CD4-positive, alpha-beta T cell treated with Interleukin-17A for 4 hours (primary cell): Measurements from ENCODE around the gene GBX2.
"Not testable (repeated sequence)": the region's sequence is repeated elsewhere in the genome, so short reads cannot be mapped to it uniquely, and the experiment has no call there.

ENCODE experiments used
- DNase-seq: peaks from one replicate; pipeline ENCODE4 v3.0.0-alpha.2; 2020; ENCODE audit warnings: mixed read lengths

The GBX2 gene

DNA sequence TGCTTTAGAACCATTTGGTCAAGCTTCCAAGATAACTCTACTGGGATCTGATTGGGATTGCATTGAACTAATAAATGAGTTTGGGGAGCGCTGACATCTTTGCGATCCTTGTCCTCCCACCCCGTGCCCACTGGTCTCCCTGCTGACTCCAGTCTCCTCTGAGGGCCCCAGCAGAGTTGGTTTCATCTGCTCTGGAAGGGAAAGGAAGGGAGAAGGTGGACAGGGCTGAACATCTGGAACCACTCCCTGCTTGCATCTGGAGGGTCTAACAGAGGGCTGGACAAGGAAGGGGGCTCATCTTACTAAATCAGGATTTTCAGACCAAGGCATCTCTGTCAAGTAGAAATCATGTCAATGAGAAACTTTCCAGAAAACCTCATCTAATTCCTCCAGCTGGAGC, 12.8 kb downstream of the GBX2 start:
- no peak for DNase-seq

DNA sequence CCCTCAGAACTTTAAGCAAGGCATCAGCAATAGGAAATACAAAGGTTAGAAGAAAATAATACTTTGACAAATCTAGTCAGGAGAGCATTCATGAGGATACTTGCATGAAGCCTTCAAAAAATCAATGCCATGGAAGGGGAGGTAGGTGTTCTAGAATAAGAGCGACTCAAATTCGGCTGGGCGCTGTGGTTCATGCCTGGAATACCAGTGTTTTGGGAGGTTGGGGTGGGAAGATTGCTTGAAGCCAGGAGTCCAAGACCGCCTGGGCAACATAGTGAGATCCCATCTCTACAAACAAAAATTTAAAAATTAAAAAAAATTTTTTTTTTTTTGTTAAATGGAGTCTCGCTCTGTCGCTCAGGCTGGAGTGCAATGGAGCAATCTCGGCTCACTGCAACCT, 21.8 kb downstream of the GBX2 start:
- DNase-seq, result no peak

DNA sequence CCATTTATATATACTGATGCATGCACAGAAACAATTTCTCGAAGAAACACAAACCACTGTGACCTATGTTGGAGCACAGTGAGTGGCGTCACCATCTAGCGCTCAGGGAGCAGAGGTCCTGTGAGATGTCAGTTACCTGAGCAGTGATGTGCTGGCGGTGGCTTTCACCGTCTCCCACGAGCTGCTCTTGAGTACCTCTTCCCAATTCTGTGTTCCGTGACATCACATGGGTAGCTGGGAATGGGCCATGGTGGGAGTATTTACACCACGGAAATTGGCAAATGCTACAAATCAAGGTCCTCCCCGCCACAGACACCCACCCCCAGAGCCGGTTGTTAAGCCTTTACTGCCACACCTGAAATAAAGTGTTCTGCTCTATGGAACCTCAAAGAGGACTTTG, 24.4 kb downstream of the GBX2 start:
- DNase-seq, result no peak

DNA sequence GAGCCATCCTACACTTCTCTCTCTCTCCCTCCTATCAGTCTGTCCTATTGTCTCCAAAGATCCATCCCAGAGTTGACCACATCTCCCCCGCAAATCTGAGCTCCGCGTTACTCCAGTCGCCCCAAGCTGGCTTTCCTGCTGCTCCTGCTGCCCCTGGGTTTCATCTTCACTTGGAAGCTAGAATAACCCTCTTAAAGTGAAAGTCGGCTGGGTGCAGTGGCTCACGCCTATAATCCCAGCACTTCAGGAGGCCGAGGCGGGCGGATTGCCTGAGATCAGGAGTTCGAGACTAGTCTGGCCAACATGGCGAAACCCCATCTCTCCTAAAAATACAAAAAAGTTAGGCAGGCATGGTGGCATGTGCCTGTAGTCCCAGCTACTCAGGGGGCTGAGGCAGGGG, 26.6 kb downstream of the GBX2 start:
- DNase-seq, result not testable (repeated sequence)

DNA sequence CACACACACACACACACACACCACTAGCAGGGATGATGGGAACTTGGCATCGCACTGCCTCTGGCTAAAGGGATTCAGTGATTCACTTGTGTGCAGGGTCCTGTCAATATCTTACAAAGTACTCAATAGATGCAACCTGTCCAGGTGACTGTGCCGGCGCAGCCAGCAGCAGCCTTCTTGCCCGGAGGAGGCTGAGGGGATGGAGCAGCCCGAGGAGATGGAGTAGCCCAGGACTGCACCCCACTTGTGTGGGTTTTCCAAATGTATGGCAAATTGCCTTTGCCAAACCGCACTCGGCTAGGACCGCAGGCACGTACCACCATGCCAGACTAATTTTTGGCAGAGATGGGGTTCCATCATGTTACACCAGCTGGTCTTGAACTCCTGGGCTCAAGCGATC, 31.1 kb downstream of the GBX2 start:
- no peak for DNase-seq

DNA sequence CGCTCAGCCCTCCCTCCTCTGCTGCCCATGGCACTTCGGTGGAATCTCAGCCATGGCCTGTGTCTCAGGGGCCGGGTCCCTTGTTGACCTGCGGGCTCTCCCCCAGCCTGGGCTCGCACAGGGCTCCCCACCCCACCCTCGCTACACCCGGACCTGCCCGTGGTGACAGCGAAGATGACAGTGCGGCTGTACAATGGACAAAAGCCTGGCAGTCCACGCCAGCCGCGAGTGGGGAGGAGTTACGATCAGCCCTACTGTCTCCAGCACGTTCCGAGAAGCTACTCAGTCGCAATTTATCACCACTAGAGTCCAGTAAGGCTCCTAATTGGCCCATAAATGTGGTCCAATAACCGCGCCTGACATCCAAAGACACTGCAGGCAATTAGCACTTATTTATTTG, 31.6 kb downstream of the GBX2 start:
- DNase-seq, result no peak

DNA sequence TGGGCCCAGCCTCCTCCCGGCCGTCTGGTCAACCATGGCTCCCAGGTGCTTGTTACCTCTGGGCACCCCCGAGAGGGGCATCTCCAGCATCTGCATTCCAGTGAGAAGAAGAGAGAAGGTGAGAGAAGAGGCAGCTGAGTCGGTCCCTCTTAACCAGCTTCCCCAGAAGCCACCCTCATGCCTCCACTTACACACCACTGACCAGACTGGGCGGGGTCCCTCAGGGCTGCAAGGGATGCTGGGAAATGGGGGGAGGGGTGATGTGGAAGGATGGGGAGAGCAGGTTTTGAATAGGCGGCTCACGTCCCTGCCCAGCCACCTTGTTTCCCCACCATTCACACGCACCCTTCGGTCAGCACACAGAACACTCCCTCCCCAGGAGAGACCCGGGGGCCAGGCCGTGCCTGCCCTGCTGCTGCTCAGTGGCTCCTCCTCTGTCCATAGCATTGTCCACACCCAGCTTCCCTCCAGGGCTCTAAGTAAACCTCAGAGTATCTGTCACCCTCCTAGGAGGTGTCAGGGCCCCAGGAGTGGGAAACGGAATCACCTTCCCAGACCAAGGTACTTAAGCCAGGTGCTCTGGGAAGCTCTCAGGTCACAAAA, 34.7 kb downstream of the GBX2 start:
- DNase-seq, result no peak

DNA sequence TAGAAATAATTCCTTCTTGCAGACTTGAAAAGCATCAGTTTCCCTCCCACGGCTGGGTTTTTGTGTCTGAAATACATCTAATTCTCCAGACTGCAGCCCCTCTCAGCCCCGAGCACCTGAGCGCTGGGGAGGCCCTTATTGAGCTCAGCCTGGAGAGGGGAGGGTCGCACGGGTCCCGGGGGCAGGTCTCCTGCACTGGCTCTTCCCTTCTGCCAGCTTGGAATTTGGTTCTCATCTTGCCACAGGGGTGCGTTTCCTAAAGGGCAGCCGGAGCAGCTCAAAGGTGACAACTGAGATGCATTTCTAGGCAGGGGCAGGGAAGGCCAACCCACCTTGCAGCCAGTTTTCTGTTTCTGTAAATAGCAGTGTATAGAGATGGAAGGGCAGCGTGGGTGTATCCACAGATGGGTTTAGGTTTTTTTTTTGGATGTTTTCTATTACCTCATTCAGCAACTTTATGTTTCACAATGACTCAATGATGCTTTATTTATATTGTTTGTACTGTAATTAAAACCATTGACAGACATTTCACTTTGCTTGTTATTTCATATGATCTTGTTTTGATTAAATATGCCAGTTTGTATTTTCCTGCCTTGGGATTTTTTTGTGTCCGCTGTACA, 37.0 kb downstream of the GBX2 start:
- DNase-seq, result no peak

DNA sequence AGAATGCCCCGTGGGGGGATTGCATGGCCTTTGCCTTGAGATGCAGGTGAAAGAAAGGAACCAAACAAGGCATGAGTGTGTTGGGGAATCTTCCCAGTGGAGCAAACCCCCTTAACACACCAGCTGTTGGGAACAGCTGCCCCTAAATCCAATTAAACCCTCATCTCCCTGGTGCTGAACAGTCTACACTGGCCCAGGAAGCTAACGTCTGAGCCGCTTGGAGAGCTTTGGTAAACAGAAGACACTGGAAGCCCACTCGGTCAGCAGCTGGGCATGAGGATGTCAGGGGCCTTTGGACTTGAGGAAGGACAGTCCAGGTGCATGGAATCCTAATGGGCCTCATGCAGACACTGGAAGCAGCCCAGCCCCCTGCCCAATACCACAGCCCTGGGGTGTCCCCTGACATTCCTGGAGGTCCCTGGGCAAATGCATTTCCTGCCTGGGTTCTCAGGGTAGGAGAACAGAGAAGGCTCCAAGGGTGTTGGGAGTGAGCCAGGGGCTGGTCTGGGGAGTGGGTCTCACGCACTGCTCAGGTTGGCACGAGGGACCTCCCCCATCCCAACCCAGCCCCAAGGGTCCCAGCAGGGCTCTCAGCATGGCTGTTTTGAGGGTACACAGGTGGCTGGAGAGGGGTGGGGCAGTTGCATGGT, 37.7 kb downstream of the GBX2 start:
- no peak for DNase-seq

DNA sequence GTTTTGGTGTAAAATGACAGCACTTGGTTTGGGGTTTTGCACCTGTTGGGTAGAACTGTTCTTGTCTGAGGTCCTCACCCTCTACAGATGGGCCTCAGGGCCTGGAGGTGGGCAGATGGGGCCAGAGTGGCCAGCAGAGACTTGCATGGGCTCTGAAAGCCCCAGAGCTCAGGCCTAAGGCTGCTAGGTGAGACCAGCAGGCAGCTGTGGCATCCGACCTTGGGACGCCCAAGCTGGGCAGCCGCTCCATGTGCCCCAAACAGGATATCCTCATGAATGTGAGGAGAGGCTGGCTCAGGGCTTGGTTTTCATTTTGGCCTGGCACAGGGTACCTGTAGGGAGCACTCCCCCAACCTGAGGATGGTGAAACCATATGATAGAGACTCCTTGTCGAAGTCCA, 38.3 kb downstream of the GBX2 start:
- DNase-seq, result no peak

DNA sequence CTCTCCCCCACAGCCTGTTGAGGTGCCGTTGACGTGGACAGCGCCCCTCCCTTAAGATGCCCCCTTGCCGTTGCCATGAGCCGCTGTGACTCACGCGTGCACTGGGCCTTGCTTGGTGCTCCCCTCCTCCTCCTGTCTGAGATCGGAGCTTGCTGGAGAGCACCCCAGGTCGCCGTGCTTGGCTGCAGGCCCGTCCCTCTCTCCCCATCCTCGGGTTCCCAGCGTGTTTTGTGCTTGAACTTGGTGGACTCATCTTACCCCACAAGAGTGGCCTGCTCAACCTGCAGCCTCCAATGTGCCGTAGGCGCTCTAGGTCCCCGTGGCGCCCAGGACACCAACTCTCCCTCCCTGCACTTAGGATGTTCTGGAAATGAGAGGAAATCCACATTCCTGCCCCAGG, 39.9 kb downstream of the GBX2 start:
- DNase-seq, result no peak

DNA sequence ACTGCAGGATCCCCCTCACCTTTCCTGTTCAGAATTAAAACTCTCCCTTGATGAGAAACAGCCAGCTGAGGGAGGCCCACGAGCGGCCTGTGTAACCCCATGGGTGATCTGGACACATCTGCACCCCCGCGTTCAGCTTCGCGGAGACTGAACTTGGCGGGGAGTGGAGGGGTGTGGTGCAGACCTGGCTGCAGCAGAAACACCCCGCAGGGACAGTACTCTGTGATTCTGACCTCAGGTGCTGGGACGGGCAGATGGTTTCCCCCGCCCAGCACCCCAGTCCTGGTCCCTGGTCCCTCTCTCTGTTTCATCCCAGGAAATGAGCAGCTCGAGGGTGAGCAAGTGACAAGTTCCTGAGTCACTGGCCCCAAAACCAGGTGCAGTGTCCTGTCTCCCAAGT, 41.2 kb downstream of the GBX2 start:
- DNase-seq, result no peak

DNA sequence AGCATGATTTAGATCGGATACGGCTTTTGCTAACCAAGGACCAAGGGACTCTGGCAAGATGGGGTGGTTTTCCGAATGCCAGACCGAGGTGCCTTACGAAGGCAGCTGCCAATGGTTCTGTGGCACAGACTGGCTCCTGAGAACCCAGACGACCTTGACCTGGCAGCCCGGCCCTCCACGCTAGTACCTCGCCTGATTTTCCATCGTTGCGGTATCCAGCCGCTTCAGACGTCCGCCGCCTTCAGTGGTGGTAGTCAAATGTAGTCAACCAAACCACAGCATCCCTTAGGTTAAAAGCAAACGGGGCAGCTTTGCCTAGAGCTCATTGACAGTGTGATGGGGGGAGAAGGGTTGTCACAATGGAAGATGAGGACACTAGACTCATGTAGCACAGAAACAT, 42.6 kb downstream of the GBX2 start:
- DNase-seq, result no peak

DNA sequence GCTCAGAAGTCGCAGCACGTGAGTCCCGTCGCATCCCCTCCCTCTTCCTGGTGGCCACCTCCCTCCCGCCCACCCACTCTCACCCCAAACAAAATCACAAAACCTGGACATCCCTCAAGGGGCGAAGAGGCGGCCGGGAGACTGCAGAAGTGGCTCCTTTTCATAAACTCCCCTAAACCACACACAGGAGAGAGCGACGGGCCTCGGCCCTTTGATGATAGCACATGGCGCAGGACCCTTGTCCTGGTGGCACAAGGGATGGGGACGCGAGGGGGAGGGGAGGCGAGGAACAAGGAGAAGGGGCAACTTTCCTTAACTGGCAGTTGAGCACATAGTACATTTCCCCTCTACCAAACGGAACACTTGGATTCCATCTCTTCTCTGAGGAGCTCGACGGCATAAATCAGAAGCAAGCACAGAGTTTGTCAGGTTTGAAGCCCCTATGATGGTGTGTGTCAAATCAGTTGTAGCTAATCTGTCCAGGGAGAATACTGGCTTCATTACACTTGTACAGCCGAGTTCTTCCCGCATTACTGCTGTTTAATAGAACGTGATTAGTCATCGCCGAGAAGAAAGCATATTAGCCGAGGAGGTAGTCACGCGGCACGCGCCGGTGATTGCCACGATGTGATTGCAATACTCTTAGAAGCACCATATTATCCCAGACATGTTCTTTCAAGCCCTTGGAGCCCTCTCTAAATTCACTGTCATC, 43.8 kb downstream of the GBX2 start:
- no peak for DNase-seq

DNA sequence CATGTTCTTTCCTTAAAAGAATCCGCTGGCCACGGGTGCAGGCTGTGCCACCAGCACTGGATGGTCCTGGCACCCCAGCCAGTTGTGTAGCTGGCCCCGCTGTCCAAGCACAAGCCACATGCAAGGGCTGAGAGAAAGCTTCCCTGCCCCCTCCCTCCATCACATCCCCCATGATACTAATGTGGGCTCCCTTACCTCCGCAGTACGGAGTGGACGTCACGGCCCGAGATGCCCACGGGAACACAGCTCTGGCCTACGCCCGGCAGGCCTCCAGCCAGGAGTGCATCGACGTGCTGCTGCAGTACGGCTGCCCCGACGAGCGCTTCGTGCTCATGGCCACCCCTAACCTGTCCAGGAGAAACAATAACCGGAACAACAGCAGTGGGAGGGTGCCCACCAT, 44.5 kb downstream of the GBX2 start:
- DNase-seq, result no peak

DNA sequence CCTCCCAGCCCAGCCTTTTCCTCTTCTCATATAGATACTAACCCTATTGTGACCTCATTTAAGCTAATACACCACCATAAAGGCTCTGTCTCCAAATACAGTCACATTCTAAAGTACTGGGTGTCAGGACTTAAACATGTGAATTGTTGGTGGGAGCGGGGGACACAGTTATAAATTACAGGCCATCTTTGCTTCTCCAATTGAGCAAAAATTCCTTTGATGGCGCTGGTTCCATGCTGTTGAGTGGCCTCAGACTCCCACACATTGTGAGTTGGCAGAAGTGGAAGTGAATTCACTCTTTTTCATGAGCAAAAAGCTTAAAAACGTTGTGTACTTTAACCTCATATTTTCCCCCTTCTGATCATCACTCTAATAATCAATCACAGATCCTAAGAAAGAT, 46.0 kb downstream of the GBX2 start:
- DNase-seq, result no peak

DNA sequence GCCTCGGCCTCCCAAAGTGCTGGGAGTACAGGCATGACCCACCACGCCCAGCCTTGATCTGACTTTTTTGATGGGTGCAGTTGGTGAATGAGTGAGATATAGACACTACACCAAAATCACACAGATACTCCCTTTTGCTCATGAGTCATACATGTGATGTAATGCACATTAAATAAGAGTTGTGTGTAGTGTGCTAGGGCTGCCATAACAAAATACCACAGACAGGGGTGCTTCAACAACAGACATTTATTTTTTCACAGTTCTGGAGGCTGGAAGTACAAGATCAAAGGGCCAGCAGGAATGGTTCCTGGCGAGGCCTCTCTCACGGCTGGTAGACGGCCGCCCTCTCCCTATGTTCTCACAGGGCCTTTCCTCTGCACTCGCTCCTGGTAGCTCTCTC, 46.6 kb downstream of the GBX2 start:
- DNase-seq, result no peak

DNA sequence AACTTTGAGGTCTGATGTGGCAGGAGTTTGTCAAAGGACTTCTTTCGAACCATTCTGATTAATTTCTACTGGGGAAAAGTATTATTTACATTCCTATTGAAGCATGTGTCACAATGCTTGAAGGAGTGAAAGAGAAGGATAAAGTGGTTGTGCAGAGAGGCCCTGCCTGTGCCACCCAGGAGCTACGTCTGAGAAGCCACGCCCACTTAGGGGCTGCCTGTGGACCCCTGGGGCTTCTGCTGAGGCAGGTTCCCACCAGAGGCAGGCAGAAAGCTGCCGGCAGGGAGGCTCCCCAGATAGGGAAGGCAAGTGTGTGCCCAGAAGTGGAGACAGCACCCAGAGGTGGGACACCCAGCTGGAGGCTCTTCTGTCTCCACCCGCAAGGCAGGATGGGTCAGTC, 47.4 kb downstream of the GBX2 start:
- no peak for DNase-seq

DNA sequence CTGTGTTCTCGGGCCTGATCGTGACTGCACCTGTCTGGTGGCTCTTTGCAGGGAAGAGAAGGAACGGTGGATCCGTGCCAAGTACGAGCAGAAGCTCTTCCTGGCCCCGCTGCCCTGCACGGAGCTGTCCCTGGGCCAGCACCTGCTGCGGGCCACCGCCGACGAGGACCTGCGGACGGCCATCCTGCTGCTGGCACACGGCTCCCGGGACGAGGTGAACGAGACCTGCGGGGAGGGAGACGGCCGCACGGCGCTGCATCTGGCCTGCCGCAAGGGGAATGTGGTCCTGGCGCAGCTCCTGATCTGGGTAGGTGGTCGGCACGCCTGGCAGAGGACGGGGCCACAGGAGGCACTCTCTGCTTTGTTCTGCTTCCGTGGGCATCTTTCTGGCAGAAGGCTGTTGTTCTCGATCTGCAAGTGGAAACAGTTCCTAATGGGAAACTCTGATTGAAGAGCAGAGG, 48.0 kb downstream of the GBX2 start:
- DNase-seq, result no peak

DNA sequence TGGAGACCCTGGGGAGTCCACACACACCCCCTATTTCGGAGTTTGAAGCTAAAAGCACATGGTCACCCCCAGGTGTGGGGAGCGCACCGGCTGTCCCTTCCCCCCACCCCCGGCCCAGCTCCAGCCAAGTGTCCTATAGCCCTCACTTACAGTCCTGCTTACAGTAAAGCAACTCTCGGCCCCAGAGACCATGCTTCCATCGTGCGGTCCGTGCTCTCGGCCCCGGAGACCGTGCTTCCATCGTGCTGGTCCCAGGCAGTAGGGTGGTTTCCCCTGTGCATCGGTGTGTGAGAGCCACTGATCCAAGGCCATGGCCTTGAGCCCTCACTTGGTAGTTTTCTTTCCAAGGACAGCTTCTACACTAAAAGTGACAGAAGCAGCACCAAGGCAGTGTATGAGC, 48.7 kb downstream of the GBX2 start:
- no peak for DNase-seq

DNA sequence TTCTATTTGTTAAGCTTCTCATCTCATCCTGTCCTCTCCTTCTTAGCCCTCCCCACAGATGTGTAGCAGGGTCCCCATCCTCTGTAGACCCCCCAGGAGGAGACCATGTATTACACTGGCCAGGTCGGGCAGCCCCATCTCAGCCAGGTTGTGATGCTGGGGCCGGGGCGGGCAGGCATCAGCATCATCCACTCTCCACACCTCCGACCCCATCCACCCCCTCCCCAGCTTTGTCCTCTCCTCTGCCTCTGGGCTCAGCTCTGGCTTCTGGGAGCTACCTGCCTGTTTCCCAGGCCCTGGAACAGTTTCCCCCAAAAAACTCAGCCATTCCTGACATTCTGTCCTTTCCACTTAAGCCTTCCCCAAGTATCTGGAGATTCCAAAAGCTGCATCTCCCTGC, 49.2 kb downstream of the GBX2 start:
- no peak for DNase-seq

DNA sequence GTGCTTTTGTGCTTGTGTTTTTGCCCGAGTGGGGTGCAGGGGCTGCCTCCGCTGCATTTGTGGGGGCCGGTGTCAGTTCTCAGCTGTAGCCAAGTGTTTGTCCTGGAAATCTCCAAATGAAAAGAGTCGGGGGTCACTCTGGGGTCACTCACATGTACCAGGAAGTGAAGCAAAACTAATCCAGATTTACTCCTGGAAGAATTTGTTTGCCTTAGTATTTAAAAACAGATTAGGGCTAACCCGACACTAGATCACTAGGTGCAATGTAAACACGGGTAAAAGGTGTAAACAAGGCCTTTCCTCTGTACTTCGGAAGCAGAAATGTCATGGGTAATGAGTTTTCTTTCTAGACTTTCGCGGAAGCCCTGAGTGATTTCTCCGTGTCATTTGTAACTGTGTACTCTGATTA, 50.3 kb downstream of the GBX2 start:
- DNase-seq, result no peak

DNA sequence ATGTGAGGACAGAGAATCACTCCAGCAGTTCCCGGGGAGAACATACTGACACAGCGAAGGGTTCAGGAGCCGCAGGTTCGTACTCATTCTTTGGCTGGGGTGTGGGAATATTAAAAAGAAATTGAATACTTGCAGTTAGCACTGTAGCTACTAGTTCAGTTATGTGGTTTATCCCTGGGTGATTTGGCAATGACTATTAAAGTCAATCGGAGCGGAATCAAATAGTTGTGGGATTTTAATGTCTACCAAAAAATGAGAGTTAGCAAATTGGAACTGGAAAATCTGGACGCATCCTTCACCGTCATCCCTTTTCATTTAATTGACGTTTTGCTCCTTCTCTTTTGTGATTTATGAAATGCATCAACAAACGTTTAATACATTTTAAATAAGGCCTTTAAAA, 50.8 kb downstream of the GBX2 start:
- DNase-seq, result no peak
